A549 (cell line): ENCODE results near the gene P2RX3. TPM values are rescaled to one million over a fixed set of nuclear protein-coding genes. Genes with fewer than 3 reads are reported as not detected.
"Not testable (repeated sequence)": the region's sequence is repeated elsewhere in the genome, so short reads cannot be mapped to it uniquely, and the experiment has no call there.

Experiments used
- ATAC-seq, 2 experiments: fragments of 200-7000 bp in 1 of 2; fragments of >200 bp in 1 of 2; cut with Nextera tagmentation in 1 of 2; cut with Tn5 transposase in 1 of 2; 3 replicates each; pipeline versions ENCODE4 v1.8.0 to v1.9.1; 2018 to 2020; ENCODE audit warnings: mild to moderate bottlenecking in 1 of 2, moderate library complexity in 1 of 2
- CTCF ChIA-PET: fragments of 300-600 bp; sonication (Branson Sonifier 250); formaldehyde crosslinking; extraction: SDS; loops from one replicate; lab custom pipeline; 2021; ENCODE audit warnings: antibody characterized with exemption, inconsistent platforms; lab: Yijun Ruan, JAX
- POLR2A ChIA-PET: fragments of 350-600 bp; formaldehyde crosslinking; extraction: SDS; loops from one replicate; lab custom pipeline; 2021; ENCODE audit warnings: antibody characterized with exemption, inconsistent platforms; lab: Yijun Ruan, JAX
- DNase-seq, 2 experiments: peaks; one replicate each; pipeline versions ENCODE4 v3.0.0 to v3.0.0-alpha.2; 2011 to 2016; ENCODE audit warnings: low read depth in 1 of 2, low spot score in 1 of 2
- FAIRE-seq: peaks from 2 replicates; lab custom pipeline; 2011; peaks lifted over from hg19 to GRCh38; lab: Jason Lieb, UNC
- H3K27ac ChIP-seq, 2 experiments: fragments of >200 bp; sonication (Bioruptor Twin); formaldehyde crosslinking; 3 replicates each; pipeline ENCODE4 v1.5.1; 2016 to 2017
- H3K4me1 ChIP-seq: fragments of >200 bp; sonication (Bioruptor Twin); formaldehyde crosslinking; 3 replicates; pipeline ENCODE4 v1.6.1; 2016
- H3K4me2 ChIP-seq: fragments of >200 bp; sonication (Bioruptor Twin); formaldehyde crosslinking; 3 replicates; pipeline ENCODE4 v1.6.1; 2016
- H3K4me3 ChIP-seq: fragments of >200 bp; sonication (Bioruptor Twin); formaldehyde crosslinking; 3 replicates; pipeline ENCODE4 v1.5.1; 2016
- H3K9me3 ChIP-seq: fragments of >200 bp; sonication (Bioruptor Twin); formaldehyde crosslinking; 3 replicates; pipeline ENCODE4 v1.6.1; 2016
- BHLHE40 ChIP-seq: IDR thresholded peaks from 2 replicates; pipeline ENCODE4 v1.6.1; 2012; ENCODE audit warnings: low read depth, low read length, inconsistent platforms
- CBX2 ChIP-seq: fragments of 200-600 bp; sonication (generic); IDR thresholded peaks from 2 replicates; pipeline ENCODE4 v1.6.1; 2016; ENCODE audit warnings: low read depth, mild to moderate bottlenecking, borderline replicate concordance
- CEBPB ChIP-seq, 2 experiments: fragments of >200 bp in 1 of 2; sonication (Bioruptor Twin) in 1 of 2; formaldehyde crosslinking in 1 of 2; IDR thresholded peaks; 2 replicates each; pipeline ENCODE4 v1.6.1; 2012 to 2016
- CHD2 ChIP-seq: fragments of 150-350 bp; IDR thresholded peaks from 2 replicates; pipeline ENCODE4 v1.6.1; 2014; ENCODE audit warnings: low read length; ENCODE audit not compliant: partially characterized antibody
- EHF ChIP-seq: fragments of 250-450 bp; sonication (Bioruptor Pico); IDR thresholded peaks from 2 replicates; pipeline ENCODE4 v1.5.0; 2020; ENCODE audit warnings: mild to moderate bottlenecking
- ESRRA ChIP-seq: fragments of 150-350 bp; IDR thresholded peaks from 2 replicates; pipeline ENCODE4 v1.6.1; 2014; ENCODE audit warnings: mild to moderate bottlenecking, low read length, borderline replicate concordance
- FOSL2 ChIP-seq, 2 experiments: fragments of 450-650 bp in 1 of 2; fragments of >200 bp in 1 of 2; sonication (Bioruptor Twin) in 1 of 2; formaldehyde crosslinking; IDR thresholded peaks; 2 replicates each; pipeline versions ENCODE4 v1.5.0 to v1.6.1; 2016 to 2020; ENCODE audit warnings: mild to moderate bottlenecking in 1 of 2, moderate library complexity in 1 of 2
- HEYL ChIP-seq: fragments of 250-450 bp; sonication (Bioruptor Pico); IDR thresholded peaks from 2 replicates; pipeline ENCODE4 v1.8.0; 2021; ENCODE audit warnings: mild to moderate bottlenecking, moderate library complexity
- KDM1A ChIP-seq: fragments of 200-600 bp; sonication (generic); IDR thresholded peaks from 2 replicates; pipeline ENCODE4 v1.6.1; 2016; ENCODE audit warnings: low read depth, mild to moderate bottlenecking
- MAZ ChIP-seq: fragments of 150-350 bp; IDR thresholded peaks from 2 replicates; pipeline ENCODE4 v1.6.1; 2014; ENCODE audit warnings: antibody characterized with exemption, low read depth, low read length, borderline replicate concordance
- NPAS2 ChIP-seq: fragments of 250-450 bp; sonication (Bioruptor Pico); IDR thresholded peaks from 2 replicates; pipeline ENCODE4 v1.8.0; 2022; ENCODE audit warnings: mild to moderate bottlenecking, moderate library complexity, borderline replicate concordance
- PHF8 ChIP-seq: fragments of 200-600 bp; sonication (generic); IDR thresholded peaks from 2 replicates; pipeline ENCODE4 v1.6.1; 2016; ENCODE audit warnings: low read depth, mild to moderate bottlenecking, antibody characterized with exemption, moderate library complexity, borderline replicate concordance
- POLR2A ChIP-seq: IDR thresholded peaks from 2 replicates; pipeline ENCODE4 v1.6.1; 2012; ENCODE audit warnings: mild to moderate bottlenecking, low read length
- POLR2AphosphoS2 ChIP-seq: conservative IDR thresholded peaks from 2 replicates; pipeline ENCODE4 v1.6.1; 2012; ENCODE audit warnings: low read length, improper control_type of control experiment, inconsistent platforms
- RARB ChIP-seq: fragments of 250-450 bp; sonication (Bioruptor Pico); IDR thresholded peaks from 2 replicates; pipeline ENCODE4 v1.8.0; 2021; ENCODE audit warnings: mild to moderate bottlenecking, moderate library complexity
- RCOR1 ChIP-seq: fragments of 150-350 bp; IDR thresholded peaks from 2 replicates; pipeline ENCODE4 v1.6.1; 2014; ENCODE audit warnings: antibody characterized with exemption, low read length, low read depth
- RFX5 ChIP-seq: fragments of 450-650 bp; IDR thresholded peaks from 2 replicates; pipeline ENCODE4 v1.7.1; 2014; ENCODE audit warnings: antibody characterized with exemption, mild to moderate bottlenecking, moderate library complexity
- SMC3 ChIP-seq: fragments of >200 bp; sonication (Bioruptor Twin); formaldehyde crosslinking; IDR thresholded peaks from 3 replicates; pipeline ENCODE4 v1.6.1; 2018; ENCODE audit warnings: inconsistent platforms
- TFCP2L1 ChIP-seq: fragments of 250-450 bp; sonication (Bioruptor Pico); IDR thresholded peaks from 2 replicates; pipeline ENCODE4 v1.5.0; 2021; ENCODE audit warnings: mild to moderate bottlenecking
- TP53 ChIP-seq: fragments of 250-450 bp; sonication (Bioruptor Pico); IDR thresholded peaks from 2 replicates; pipeline ENCODE4 v1.5.0; 2021; ENCODE audit warnings: mild to moderate bottlenecking, moderate library complexity
- ZNF302 ChIP-seq: fragments of 250-450 bp; sonication (Bioruptor Pico); IDR thresholded peaks from 2 replicates; pipeline ENCODE4 v1.9.0; 2021; ENCODE audit warnings: inconsistent platforms, mild to moderate bottlenecking, moderate library complexity
- ZSCAN20 ChIP-seq: fragments of 250-450 bp; sonication (Bioruptor Pico); IDR thresholded peaks from 2 replicates; pipeline ENCODE4 v1.8.0; 2022; ENCODE audit warnings: mild to moderate bottlenecking, moderate library complexity
- WGBS: methylation state at CpG from one replicate; pipeline ENCODE4 v1.1.6; 2017; ENCODE audit errors: missing lambda C conversion rate; 5-methylcytosine and 5-hydroxymethylcytosine counted together
- polyA plus RNA-seq, 4 experiments: library from polyadenylated mRNA; depleted of rRNA in 3 of 4; stranded (reverse); fragments of >200 nt; fragmentation: RNase III in 1 of 4; extraction: RNeasy Plus Mini Kit Qiagen cat#74134 plus additional on column Dnase treatment in 1 of 4; gene quantifications; 2 replicates in 3 of 4; 3 replicates in 1 of 4; pipeline ENCODE4 v1.2.3, GENCODE V29; 2011 to 2017
- TF ChIP-seq, protein P1 (sequence below): fragments of 250-450 bp; sonication (Bioruptor Pico); IDR thresholded peaks from 2 replicates; pipeline ENCODE4 v1.5.0; 2020; ENCODE audit warnings: low read depth, mild to moderate bottlenecking, moderate library complexity
- TF ChIP-seq, protein P2 (sequence below): fragments of >200 bp; sonication (Bioruptor Twin); formaldehyde crosslinking; IDR thresholded peaks from 3 replicates; pipeline ENCODE4 v1.6.1; 2016
- TF ChIP-seq, protein P3 (sequence below): IDR thresholded peaks from 2 replicates; pipeline ENCODE4 v1.6.1; 2012

P2RX3 gene
- polyA plus RNA-seq, 2 of the 4 experiments (the other 2 are of a cell fraction): 0.05 to 0.37 TPM

DNA sequence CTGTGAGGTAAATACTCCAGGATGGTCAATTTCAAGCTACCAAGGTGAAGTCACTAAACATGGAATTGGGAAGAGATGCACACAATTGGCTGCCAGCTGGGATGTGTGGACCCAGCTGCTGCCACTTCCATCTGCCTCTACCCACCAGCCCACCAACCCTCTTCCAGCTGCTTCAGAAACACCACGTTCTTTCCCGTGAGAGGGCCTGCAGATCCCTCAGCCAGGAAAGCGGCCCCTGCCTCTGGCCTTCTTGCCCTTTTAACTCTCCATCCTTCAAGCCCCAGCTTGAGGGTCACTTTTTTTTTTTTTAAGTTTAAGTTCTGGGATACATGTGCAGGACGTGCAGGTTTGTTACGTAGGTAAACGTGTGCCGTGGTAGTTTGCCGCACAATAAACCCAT, 22.8 kb downstream of the P2RX3 start:
- no peak for DNase-seq
- ATAC-seq: no peak
- peak overlapping the region; percentile 84 to 88 for H3K27ac ChIP-seq
- H3K4me2 ChIP-seq: peak overlapping the region; percentile 65
- WGBS: 94% methylated on average over 8 of the region's 8 CpGs
- peaks cover 38% of the 10 kb centered on the region for H3K4me1 ChIP-seq
- FAIRE-seq: no peak
- no peak for TF ChIP-seq ZSCAN20 (CRISPR knock-in tag)
- no peak for TF ChIP-seq TFCP2L1 (CRISPR knock-in tag)
- no peak for TF ChIP-seq NPAS2 (CRISPR knock-in tag)
- no peak for TF ChIP-seq RARB (CRISPR knock-in tag)
- TF ChIP-seq EHF (CRISPR knock-in tag): no peak
- TF ChIP-seq, protein P1, sequence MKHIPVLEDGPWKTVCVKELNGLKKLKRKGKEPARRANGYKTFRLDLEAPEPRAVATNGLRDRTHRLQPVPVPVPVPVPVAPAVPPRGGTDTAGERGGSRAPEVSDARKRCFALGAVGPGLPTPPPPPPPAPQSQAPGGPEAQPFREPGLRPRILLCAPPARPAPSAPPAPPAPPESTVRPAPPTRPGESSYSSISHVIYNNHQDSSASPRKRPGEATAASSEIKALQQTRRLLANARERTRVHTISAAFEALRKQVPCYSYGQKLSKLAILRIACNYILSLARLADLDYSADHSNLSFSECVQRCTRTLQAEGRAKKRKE (CRISPR knock-in tag): no peak
- TF ChIP-seq, protein P2, sequence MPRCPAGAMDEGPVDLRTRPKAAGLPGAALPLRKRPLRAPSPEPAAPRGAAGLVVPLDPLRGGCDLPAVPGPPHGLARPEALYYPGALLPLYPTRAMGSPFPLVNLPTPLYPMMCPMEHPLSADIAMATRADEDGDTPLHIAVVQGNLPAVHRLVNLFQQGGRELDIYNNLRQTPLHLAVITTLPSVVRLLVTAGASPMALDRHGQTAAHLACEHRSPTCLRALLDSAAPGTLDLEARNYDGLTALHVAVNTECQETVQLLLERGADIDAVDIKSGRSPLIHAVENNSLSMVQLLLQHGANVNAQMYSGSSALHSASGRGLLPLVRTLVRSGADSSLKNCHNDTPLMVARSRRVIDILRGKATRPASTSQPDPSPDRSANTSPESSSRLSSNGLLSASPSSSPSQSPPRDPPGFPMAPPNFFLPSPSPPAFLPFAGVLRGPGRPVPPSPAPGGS: no peak
- no peak for TF ChIP-seq CHD2
- TF ChIP-seq BHLHE40: no peak
- TF ChIP-seq TP53 (CRISPR knock-in tag): no peak
- TF ChIP-seq FOSL2 (IDR thresholded peaks at IDR 0.05): no peak
- no peak for TF ChIP-seq FOSL2 (CRISPR knock-in tag; IDR thresholded peaks at IDR 0.05)
- no peak for TF ChIP-seq CBX2
- TF ChIP-seq SMC3: no peak
- no peak overlapping the region for H3K4me3 ChIP-seq
- CTCF ChIA-PET: interaction anchor here (0.7 to 5.5 kb wide), 15 partner anchors 9 to 281 kb away, joined by 3 to 33 read pairs (median 4); no protein-coding TSS in a partner anchor
- POLR2A ChIA-PET: interaction anchor here (1.2 kb wide), 1 partner anchor 74 kb away, joined by 3 read pairs; no protein-coding TSS in a partner anchor
- H3K9me3 ChIP-seq: peaks cover 5% of the 10 kb centered on the region; the same call in 1 of the 3 replicates

GRCh38 chr11:57361420-57361819, 23.3 kb downstream of the P2RX3 start:
- H3K4me3 ChIP-seq, H3K4me2 ChIP-seq, FAIRE-seq, DNase-seq, ATAC-seq, H3K9me3 ChIP-seq, POLR2A ChIA-PET: not testable (repeated sequence)
- Histone ChIP-seq H3K27ac (peak overlapping the region; percentile 84 to 88; a peak in 5 of 6 replicates), H3K4me1 (peaks cover 38% of the 10 kb centered on the region)
- CTCF ChIA-PET: interaction anchor here (0.8 to 2.9 kb wide), 13 partner anchors 9 to 121 kb away, joined by 3 to 8 read pairs (median 4); partner anchors contain the start of gene RTN4RL2

GRCh38 chr11:57361926-57362325, 23.8 kb downstream of the P2RX3 start:
- DNase-seq: no peak
- Histone ChIP-seq H3K9me3 (peaks cover 5% of the 10 kb centered on the region; the same call in 1 of the 3 replicates), H3K4me1 (peaks cover 38% of the 10 kb centered on the region), H3K4me3 (no peak overlapping the region), H3K4me2 (no peak overlapping the region), H3K27ac (peak overlapping the region; percentile 36 to 88; a peak in 3 of 6 replicates)
- FAIRE-seq: no peak
- TF ChIP-seq PHF8 (no peak), SMC3 (no peak), RFX5 (no peak), MAZ (no peak), ZNF302 (CRISPR knock-in tag) (no peak), CEBPB (IDR thresholded peaks at IDR 0.05) (no peak), POLR2A (no peak), KDM1A (no peak), RCOR1 (no peak), HEYL (CRISPR knock-in tag) (no peak), POLR2AphosphoS2 (no peak), NPAS2 (CRISPR knock-in tag) (no peak), ESRRA (no peak)
- TF ChIP-seq, protein P2: no peak
- TF ChIP-seq, protein P3, sequence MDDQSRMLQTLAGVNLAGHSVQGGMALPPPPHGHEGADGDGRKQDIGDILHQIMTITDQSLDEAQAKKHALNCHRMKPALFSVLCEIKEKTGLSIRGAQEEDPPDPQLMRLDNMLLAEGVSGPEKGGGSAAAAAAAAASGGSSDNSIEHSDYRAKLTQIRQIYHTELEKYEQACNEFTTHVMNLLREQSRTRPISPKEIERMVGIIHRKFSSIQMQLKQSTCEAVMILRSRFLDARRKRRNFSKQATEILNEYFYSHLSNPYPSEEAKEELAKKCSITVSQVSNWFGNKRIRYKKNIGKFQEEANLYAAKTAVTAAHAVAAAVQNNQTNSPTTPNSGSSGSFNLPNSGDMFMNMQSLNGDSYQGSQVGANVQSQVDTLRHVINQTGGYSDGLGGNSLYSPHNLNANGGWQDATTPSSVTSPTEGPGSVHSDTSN: no peak
- CTCF ChIA-PET: interaction anchor here (0.8 to 2.1 kb wide), 13 partner anchors 10 to 207 kb away, joined by 3 to 8 read pairs (median 4); partner anchors contain the start of gene RTN4RL2
- WGBS: 76% methylated on average over 3 of the region's 3 CpGs
- POLR2A ChIA-PET: interaction anchor here (1.1 kb wide), 1 partner anchor 26 kb away, joined by 3 read pairs; the partner anchor contains the start of gene SSRP1
- ATAC-seq: no peak
